Colonic mucosa (tissue), 4 donors: ENCODE results near the gene TTC7B. TPM values are rescaled to one million over a fixed set of nuclear protein-coding genes. Genes with fewer than 3 reads are reported as not detected.

Source experiments
- DNase-seq: peaks from one replicate; pipeline ENCODE4 v3.0.0-alpha.2; 2020
- H3K27ac ChIP-seq: fragments of 200-600 bp; one replicate; pipeline ENCODE4 v1.8.0; 2021
- H3K27me3 ChIP-seq: fragments of 200-600 bp; one replicate; pipeline ENCODE4 v1.8.0; 2021
- H3K36me3 ChIP-seq: fragments of 200-600 bp; one replicate; pipeline ENCODE4 v1.8.0; 2021
- H3K4me1 ChIP-seq: fragments of 200-600 bp; one replicate; pipeline ENCODE4 v1.8.0; 2021; ENCODE audit warnings: mild to moderate bottlenecking
- H3K4me3 ChIP-seq: fragments of 200-600 bp; one replicate; pipeline ENCODE4 v1.8.0; 2021
- H3K9ac ChIP-seq, 2 donors: one replicate each; pipeline ENCODE4 v1.7.0; 2013; ENCODE audit warnings: control low read depth in 2 of 2, low read depth in 2 of 2, low read length in 2 of 2
- H3K9me3 ChIP-seq: fragments of 200-600 bp; one replicate; pipeline ENCODE4 v1.8.0; 2021
- intact Hi-C: fragments of 100-400 bp; cut with DNase I; formaldehyde crosslinking; loops from one replicate; pipeline ENCODE4 v1.14.1; 2022
- total RNA-seq, 2 donors: library from RNA; stranded (reverse); fragmentation: NEBNext Ultra II Directional in 1 of 2; extraction: Animal tissue kit (Norgen Biotek cat#: 25700) in 1 of 2; gene quantifications; one replicate each; pipeline ENCODE4 v1.2.1, GENCODE V29; 2021
- TF ChIP-seq, protein P1 (sequence below): fragments of 200-600 bp; IDR thresholded peaks from one replicate; pipeline ENCODE4 v1.8.0; 2022; ENCODE audit warnings: antibody characterized with exemption, mild to moderate bottlenecking
- donor health status: healthy.
- donor health status: DM: no; HTN: no; CAD: no.
- donor health status: DM: no; HTN: no; CAD: no.

Gene TTC7B
- total RNA-seq, 2 donors from 2014 or later = 3.3 to 11.8 TPM

DNA sequence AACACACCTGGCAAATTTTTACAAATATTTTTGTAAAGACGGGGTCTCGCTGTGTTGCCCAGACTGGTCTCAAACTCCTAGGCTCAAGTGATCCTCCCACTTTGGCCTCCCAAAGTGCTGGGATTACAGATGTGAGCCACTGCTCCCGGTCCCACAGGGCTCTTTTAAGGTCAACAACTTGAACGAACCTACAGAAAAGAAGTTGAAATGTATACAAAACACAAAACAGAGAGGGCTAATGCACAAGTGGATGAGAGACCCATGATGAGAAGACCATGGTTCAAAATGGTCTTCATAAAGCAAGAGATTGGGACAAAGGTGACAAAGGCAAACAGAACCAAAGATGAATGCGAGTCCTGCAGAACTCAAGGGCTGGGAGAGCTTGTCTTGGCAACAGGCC lies 328.0 kb downstream of the TTC7B start:
- no peak for DNase-seq
- Histone ChIP-seq H3K27ac (no peak overlapping the region), H3K4me1 (no peaks in the 10 kb centered on the region), H3K36me3 (no peaks in the 10 kb centered on the region), H3K27me3 (no peaks in the 10 kb centered on the region), H3K9me3 (no peaks in the 10 kb centered on the region), H3K4me3 (no peak overlapping the region), H3K9ac (no peak overlapping the region)
- TF ChIP-seq, protein P1, sequence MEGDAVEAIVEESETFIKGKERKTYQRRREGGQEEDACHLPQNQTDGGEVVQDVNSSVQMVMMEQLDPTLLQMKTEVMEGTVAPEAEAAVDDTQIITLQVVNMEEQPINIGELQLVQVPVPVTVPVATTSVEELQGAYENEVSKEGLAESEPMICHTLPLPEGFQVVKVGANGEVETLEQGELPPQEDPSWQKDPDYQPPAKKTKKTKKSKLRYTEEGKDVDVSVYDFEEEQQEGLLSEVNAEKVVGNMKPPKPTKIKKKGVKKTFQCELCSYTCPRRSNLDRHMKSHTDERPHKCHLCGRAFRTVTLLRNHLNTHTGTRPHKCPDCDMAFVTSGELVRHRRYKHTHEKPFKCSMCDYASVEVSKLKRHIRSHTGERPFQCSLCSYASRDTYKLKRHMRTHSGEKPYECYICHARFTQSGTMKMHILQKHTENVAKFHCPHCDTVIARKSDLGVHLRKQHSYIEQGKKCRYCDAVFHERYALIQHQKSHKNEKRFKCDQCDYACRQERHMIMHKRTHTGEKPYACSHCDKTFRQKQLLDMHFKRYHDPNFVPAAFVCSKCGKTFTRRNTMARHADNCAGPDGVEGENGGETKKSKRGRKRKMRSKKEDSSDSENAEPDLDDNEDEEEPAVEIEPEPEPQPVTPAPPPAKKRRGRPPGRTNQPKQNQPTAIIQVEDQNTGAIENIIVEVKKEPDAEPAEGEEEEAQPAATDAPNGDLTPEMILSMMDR = no peak
- intact Hi-C loops = no loop called here

DNA sequence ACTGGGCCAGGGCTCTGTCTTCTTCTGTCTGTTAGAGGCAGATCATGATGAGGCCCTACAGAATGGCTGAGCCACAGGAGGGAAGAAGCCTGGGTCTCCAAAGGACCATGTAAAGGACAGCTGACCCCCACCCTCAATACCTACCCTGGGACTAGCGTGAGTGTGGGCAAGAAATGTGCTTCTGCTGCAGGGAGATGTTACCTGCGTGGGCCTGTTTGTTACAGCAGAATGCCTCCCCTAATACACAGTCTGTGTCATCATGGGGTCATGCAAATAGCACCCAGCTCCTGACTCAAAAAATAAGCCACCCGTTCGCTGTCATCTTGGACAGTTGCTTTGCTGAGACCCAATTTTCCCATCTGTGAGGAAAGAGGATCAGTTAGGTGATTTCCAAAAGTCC lies 328.8 kb downstream of the TTC7B start:
- no peak overlapping the region for H3K9ac ChIP-seq
- no peaks in the 10 kb centered on the region for H3K36me3 ChIP-seq
- DNase-seq = no peak
- TF ChIP-seq, protein P1 = no peak
- H3K4me3 ChIP-seq = no peak overlapping the region
- no peaks in the 10 kb centered on the region for H3K27me3 ChIP-seq
- H3K27ac ChIP-seq = no peak overlapping the region
- no peaks in the 10 kb centered on the region for H3K9me3 ChIP-seq
- intact Hi-C loops = no loop called here
- H3K4me1 ChIP-seq = no peaks in the 10 kb centered on the region

DNA sequence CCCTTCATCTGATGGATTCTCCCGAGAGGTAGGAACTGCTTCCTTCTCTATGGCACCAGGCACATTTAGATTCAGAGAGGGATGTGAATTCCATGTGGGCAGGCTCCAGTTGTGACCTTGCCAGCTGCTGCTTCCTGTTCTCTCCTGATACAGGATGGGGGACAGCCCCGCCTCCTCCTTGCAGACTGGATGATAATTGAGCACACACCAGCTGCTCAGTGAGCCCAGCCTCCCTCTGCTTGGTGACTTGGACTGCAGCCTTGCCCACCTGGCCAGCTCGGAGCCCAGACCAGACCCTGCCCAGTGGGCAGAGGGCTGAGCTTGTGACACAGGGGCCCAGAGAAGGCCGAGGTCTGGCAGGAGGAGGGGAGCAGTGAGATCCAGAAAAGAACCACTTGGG lies 329.2 kb downstream of the TTC7B start:
- no peaks in the 10 kb centered on the region for H3K4me1 ChIP-seq
- H3K9ac ChIP-seq = no peak overlapping the region
- H3K4me3 ChIP-seq = no peak overlapping the region
- no peaks in the 10 kb centered on the region for H3K36me3 ChIP-seq
- no peaks in the 10 kb centered on the region for H3K9me3 ChIP-seq
- intact Hi-C loops = no loop called here
- no peaks in the 10 kb centered on the region for H3K27me3 ChIP-seq
- no peak for DNase-seq
- TF ChIP-seq, protein P1 = no peak
- H3K27ac ChIP-seq = no peak overlapping the region

DNA sequence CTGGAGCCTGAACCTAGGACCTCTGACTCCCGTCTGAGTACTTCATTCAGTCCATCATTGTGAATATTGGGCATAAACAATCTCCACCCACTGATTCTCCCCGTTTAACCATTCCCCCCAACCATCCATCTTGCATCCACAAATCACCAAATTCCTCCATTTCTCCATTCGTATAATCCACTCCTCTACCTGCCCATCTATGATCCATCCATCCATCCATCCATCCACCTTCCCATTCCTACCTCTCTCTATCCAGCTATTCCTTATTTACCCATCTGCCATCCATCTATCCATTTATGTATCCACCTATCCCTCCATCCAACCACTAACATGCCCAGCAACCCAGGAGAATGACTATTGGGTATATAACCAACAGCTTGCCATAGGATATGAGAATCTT lies 331.9 kb downstream of the TTC7B start:
- H3K27ac ChIP-seq = no peak overlapping the region
- H3K4me3 ChIP-seq = no peak overlapping the region
- intact Hi-C loops = no loop called here
- no peaks in the 10 kb centered on the region for H3K36me3 ChIP-seq
- H3K9me3 ChIP-seq = no peaks in the 10 kb centered on the region
- H3K4me1 ChIP-seq = no peaks in the 10 kb centered on the region
- no peak for DNase-seq
- no peak overlapping the region for H3K9ac ChIP-seq
- TF ChIP-seq, protein P1 = no peak
- no peaks in the 10 kb centered on the region for H3K27me3 ChIP-seq

DNA sequence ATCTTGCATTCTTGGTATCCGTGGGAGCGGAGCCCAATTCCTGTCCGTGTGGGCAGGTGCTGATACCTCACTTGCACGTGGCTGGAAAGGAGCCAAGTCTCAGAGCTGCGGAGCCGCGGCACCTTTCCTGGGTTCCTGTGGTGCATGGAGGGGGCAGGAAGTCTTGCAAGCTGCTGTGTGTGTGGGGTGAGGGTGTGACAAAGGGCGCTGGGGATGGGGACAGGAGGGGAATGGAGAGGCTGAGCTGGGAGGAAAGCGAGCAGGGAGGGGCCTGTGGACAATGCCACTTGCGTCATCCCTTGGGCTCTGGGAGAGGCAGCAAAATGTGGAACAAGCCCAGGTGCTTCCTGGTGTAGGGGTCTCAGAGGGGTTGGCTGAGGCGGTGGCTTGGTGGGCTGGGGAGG lies 332.7 kb downstream of the TTC7B start:
- Histone ChIP-seq H3K4me3 (no peak overlapping the region), H3K36me3 (no peaks in the 10 kb centered on the region), H3K9ac (no peak overlapping the region), H3K27ac (no peak overlapping the region), H3K9me3 (no peaks in the 10 kb centered on the region), H3K4me1 (no peaks in the 10 kb centered on the region), H3K27me3 (no peaks in the 10 kb centered on the region)
- TF ChIP-seq, protein P1 = no peak
- intact Hi-C loops = no loop called here
- peak; percentile 46 for DNase-seq

DNA sequence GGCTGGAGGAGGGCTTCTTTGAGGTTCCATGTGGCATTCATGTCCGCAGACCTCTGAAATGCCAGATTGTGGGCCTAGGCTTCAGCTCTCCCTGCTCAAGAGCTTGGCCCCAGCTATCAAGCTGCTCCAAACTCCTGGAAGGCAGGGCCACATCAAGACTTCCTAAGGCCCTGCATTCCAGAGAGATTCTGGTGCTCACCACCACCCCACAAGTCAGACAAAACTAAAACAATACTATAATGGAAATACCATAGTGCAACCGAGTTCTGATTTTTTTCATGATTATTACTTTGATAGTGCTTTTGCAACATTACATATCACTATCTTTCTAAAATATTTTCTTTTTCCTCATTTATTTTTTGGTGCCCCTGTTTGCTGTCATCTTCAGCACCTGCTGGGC lies 333.1 kb downstream of the TTC7B start:
- H3K27me3 ChIP-seq = no peaks in the 10 kb centered on the region
- H3K9ac ChIP-seq = no peak overlapping the region
- TF ChIP-seq, protein P1 = no peak
- H3K9me3 ChIP-seq = no peaks in the 10 kb centered on the region
- DNase-seq = no peak
- H3K27ac ChIP-seq = no peak overlapping the region
- no peak overlapping the region for H3K4me3 ChIP-seq
- intact Hi-C loops = no loop called here
- H3K36me3 ChIP-seq = no peaks in the 10 kb centered on the region
- H3K4me1 ChIP-seq = no peaks in the 10 kb centered on the region
